Measurements from ENCODE around the gene LSM6. TPM values are rescaled to one million over a fixed set of nuclear protein-coding genes. Genes with fewer than 3 reads are reported as not detected.

The LSM6 gene
- total RNA-seq = 20.5 and 74.7 TPM in 2 replicates

GRCh38 chr4:146175541-146176453 is at the start of gene LSM6:
TSS of gene LSM6 (plus strand) at chr4:146175718. CDS start at chr4:146182922, 7,204 bp downstream.

GRCh38 chr4:146214238-146214637 is 38.7 kb downstream of the LSM6 start, which contains the start of gene REELD1:
TSS of gene REELD1 (plus strand) at chr4:146214538. CDS start at chr4:146216953, 2,415 bp downstream.

Other genes with a start within 250 kb of the LSM6 start
- 5.2 and 5.7 TPM in 2 replicates for gene ZNF827, start 236.9 kb upstream of the LSM6 start, total RNA-seq
- gene REELD1, start 38.8 kb downstream of the LSM6 start, total RNA-seq = not detected in 2 replicates

Data from hair follicular keratinocyte (primary cell).